HG02610 (cell line): ENCODE measurements around the gene LMTK2.
"Not testable (repeated sequence)": the region's sequence is repeated elsewhere in the genome, so short reads cannot be mapped to it uniquely, and the experiment has no call there.

Experiments
- ATAC-seq: cut with Tn5 transposase; IDR thresholded peaks from one replicate; pipeline ENCODE4 v1.9.1; 2021; ENCODE audit warnings: mild to moderate bottlenecking, moderate library complexity; ENCODE audit not compliant: unreplicated experiment

LMTK2 gene

DNA sequence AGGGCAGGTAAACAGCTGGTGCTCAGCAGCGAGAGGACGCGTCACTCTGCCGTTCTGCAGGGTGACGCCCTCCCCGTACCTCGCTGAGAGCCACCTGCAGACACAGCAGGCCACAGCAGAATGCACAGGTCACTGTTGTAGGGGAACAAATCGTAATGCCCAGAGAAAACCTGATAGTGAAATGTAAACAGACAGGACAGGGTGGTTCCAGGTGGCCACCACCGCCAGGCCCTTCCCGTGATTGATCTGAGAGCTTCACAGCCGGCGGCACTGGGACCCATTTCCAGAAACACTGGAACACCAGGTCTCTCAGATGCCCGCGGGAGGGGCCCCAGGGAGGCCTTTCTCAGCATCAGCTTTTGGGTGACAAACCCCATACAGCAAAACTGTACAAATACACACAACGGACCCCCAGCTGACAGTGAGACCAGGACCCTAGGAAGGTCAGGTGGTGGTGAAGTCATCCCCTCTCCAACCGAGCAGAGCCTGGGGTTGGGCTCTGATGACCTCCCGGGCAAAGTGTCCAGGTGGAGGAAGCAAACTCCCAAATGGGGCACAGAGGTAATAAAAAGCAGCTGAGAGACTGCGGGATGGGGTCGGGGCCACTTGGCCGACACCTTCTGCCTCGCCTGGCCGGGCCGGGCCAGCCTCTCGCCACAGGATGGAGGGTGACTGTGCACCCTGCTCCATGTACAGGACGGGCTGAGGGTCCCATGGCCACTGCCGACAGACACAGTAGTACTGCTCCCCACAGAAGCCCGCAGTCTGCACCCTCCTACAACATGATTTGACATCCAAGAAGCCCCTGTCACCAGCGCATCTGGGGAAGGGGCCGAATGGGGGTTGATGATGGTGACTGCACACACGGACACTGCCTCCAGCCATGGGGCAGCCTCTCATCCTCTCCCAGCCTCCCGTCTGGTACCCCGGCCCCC is 109.2 kb downstream of the LMTK2 start:
- no peak for ATAC-seq

DNA sequence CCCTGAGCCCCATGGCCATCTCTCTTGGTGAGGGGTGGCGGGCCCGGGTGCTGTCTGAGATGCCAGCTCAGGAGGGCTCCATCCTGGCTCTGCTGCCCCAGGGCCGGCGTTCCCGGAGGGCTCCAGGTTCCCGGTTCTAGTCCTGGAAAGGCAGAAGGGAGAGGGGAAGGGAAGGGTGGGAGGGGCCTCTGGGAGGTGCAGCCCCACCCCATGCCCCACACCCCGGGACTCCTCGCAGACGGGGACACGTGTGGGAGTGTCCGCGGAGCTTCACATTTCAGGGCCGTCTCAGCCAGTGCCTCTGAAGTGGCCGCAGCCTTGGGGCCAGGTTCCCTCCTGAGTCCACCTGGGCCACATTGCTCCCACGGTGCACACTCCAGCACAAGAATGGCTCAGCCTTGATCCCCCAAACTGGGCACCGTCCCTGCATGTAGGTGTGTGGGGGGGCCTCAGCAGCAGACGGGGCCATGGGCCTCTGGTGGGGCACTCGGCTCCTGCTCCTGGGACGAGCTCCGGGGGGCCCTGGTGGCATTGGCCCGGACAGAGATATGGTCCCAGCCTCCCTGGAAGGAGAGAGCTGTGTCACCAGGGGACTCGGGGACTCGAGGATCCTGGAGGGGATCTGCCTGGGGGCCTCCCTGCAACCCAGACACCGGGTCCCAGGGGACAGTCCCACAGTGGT is 110.4 kb downstream of the LMTK2 start:
- ATAC-seq: no peak

DNA sequence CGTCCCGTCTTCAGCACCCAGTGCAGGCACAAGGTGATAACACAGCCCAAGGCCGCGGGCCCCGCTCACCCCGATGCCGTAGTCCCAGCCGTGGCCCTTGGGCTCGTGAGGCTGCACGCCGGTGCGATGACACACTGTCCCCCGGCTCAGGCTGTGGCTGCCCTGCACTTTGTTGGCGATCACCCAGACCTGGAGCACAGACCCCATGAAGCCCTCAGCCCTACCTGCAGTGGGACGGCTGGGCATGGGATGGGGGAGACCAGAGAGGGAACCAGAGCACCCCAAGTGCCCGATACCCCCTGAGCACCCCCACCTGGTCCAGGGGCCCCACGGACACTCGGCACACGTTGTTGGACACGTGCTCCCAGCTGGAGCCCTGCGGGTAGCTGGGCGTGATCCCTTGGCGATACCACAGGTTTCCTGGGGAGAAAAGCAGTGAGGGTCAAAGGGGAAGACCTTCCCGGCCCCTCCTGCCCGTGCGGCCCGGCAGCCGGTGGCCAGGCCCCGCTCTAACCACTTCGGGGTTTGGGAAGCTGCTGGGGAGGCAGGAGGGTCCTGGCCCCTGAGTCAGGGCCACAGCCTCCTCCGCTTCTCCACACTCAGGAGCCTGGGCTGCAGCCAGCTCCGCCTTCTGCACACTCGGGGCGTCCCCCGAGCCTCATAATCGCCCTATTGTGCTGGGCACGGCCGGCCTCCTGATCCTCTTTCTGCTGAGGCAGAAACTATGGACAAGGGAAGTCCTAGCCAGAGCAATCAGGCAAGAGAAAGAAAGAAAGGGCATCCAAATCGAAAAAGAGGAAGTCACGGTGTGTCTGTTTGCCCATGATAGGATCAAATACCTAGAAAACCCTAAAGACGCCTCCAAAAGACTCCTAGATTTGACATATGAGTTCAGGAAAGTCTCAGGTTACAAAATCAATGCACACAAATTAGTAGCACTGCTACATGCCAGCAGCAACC is 111.2 kb downstream of the LMTK2 start:
- no peak for ATAC-seq

DNA sequence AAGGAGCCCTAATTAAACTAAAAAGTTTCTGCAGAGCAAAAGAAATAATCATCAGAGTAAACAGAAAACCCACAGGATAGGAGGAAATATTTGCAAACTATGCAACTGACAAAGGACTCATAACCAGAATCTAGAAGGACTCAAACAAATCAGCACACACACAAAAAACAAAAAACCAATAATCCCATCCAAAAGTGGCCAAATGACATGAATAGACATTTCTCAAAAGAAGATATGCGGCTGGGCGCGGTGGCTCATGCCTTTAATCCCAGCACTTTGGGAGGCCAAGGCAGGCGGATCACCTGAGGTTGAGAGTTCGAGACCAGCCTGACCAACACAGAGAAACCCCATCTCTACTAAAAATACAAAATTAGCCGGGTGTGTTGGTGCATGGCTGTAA is 112.7 kb downstream of the LMTK2 start:
- not testable (repeated sequence) for ATAC-seq

DNA sequence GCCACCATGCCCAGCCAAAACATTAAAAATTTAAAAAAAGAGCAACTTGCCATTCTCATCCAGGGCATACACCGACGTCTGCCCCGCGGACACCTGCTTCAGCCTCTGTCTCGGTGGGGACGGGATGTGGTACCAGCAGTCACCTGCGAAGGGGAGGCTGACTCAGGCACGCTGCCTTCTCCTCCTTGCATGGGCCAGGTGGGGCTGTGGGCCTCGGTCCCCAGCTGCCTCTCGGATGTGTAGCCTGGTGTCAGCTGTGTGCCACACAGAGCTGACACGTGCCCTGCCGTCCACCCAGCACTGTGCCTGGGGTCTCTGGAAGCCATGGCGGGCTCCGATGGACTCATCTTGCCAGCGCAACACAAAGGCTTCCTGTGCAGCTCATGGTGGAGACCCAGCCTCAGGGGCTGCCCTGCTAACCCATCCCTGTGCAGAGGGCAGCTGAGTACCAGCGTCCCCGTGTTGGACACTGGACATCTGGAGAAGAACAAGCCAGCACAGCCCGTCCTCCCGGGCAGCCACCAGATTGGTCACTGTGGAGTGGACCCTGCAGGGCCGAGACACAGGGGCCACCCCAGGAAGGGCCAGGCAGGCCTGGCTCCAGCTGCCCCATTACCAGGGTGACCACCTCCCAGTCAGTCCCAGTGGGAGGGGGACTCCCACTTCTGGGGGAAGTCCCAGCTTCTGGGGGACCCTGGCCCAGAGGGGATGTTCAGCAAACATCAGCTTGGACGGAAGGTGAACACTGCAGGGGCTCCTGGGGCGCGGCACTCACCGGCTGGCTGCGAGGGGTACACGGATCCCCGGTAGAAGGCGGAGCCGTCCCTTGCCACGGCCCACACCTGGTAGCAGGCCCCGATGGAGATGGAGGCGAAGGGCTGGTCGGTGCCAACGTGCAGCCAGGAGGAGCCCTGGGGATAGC is 115.2 kb downstream of the LMTK2 start:
- ATAC-seq: no peak

DNA sequence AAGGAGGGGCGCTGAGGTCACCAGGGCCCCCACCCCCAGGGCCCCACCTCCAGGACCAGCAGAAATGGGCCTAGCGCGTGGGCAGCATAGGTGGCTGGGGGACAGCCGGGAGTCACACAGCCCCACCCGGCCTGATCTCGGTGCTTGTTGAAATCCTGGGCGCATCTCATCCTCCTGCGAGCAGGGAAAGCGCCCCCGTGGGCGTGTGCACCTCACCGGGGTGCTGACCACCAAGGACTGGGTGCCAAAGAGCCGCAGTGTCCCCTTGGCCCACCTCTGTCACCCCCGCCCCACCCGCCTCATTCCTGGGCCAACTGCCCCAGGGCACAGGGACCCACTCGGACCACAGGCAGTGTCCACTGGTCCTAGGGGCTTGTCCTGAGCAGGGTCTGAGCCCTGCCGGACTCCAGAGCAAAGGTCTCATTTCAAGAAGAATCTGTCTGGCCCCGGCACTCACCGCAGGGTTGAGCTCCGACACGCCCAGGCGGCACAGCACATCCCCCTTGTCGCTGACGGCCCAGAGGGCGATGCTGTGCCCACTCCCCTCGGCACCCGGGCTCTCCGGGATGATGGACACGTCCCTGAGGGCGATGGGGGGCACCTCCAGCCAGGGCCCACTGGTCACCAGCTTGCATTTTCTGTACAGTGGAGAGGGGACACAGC is 116.0 kb downstream of the LMTK2 start:
- no peak for ATAC-seq

DNA sequence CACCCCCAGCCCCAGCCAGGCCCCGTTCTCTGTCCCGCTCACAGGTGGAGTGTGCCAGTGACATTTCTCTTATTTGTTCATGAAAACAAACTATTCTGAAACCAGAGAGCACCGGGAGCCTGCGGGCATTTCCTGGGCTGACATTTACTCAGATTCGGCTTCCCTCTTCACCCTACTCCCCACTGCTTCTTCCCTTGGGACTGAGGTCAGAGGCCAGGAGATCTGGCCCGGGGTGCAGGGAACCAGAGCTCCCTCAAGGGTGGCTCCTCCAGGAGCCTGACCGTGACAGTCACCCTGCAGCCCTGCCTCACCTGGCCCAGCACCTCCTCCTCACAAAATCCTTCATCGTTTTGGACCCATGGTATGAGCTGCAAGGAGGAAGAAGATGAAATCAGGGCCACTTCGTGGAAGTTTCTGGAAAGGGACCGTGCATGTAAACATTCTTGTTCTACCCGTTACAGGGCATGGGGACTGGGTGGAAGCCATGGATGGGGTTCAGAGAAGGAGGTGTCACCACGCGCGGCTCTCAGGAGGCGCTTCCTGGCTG is 116.8 kb downstream of the LMTK2 start:
- no peak for ATAC-seq

DNA sequence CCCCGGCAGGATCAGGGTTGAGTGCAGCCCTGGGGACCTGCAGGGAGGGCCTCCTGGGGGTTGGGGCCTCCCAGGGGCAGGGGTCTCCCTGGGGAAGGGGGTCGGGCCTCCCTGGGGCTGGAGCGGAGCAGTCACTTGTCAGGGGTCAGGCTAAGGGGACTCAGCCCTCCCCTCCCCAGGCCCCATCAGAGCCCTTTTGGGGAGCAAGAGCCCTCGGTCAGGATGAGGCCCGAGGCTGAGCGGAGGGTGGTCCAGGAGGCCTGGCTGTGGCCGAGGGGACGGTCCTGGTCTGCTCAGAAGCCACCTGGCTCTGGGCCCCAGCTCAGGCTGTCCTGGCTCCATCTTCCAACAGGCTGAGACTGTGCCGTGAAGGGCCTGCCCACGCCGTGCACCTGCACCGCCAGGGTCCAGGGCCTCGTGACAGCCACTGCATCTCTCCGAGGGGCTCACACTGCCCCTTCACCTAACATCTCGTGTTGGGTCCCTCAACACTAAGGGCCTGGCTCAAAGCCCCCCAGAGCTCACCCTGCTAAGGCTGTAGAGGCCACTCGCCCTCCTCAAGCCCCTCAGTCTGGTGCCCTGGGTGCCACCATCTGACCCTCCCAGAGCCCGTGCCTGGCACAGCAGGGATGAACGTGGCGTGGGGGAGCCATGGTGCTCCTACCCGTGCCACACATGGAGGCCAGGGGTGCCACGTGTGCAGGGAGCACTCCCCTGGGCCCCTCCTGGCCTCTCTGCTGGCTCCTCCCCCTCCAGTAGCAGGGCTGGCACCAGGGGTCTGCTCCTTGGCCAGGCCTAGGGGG is 117.4 kb downstream of the LMTK2 start:
- no peak for ATAC-seq

DNA sequence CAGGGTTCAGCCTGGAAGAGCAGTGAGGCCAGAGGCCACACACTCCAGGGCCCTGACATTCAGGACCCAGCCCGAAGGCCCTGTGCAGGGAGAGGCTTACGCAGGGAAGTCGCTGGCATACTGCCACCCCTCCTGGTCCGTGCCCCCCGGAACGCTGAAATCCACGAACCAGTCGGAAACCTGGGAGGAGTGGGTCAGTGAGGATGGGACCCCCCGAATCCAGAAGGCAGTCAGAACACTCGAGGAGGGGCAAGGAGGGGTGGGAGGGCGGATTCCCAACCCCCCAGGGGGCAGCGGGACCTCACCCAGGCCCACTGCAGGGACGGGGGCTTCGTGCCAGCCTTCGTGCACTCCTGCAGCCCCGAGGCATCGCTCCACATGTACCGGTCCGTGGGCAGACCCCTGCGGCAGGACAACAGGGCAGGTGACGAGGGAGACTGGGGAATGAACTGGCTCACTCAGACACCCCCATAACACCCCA is 118.1 kb downstream of the LMTK2 start:
- no peak for ATAC-seq

DNA sequence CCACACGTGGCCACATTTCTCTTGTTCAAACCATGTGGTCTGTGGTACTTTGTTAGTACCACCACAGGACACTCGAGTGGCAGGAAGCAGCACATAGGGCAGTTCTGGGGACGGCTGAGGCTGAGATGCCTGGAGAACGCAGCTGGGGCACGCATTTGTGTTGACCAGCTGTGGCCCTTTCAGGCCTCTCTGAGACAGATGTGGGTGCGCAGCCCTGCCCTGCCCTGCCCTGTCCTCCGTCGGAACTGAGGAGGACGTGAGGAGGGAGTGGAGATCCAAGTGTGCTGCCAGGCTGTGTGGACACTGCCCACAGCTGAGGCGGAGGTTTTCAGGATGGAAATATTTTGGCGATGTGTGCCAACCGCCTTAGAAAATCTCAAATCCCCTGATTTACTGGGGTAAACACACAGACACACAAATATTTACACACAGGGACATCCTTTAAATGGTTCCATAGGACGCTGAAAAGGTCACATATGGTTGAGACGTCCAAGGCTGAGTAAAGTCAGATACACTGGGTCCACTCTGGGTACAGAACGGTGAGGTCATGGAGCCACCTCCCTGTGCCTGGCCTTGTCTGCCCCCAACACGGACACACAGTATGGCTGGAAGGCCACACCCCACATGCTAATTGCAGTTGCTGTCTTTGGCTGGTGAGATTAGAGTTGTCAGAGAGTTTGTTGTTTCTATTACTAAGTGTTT is 119.4 kb downstream of the LMTK2 start:
- no peak for ATAC-seq

DNA sequence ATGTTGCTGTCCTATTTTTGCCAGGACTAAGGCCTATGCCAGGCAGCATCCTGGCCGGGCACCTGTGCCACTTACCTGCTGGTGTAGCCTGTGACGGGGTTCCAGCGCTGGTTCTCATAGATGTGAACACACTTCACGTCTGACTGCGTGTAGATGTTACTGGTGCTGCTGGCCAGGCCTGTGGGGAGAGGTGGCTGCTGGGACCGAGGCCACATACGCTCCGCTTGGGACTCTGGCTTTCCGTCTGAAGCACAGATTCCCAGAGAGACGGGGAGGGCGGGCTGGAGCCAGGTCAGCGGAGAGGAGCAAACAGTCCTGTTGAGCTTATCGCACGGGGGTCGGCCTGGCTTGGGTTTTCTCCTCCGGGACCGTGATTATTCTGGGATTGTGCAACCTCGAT is 121.3 kb downstream of the LMTK2 start:
- ATAC-seq: no peak

DNA sequence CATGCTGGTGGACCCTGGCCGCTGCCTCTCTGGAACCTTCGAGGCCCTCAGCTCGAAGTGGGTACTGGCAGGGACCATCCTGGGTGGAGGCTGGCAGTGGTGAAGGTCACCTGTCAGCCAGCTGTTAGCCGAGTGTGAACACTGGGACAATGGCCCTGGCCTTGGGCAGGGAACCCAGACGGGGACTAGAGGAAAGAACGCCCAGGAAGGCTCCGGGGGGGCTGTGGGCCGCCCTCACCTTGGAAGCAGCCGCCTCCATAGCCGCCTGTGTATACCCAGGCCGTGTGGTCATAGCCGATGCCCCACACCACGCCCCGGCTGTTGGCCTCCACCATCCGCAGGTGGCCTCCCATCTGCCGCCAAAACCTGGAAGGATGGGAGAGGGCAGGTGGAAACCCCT is 122.1 kb downstream of the LMTK2 start:
- ATAC-seq: no peak

DNA sequence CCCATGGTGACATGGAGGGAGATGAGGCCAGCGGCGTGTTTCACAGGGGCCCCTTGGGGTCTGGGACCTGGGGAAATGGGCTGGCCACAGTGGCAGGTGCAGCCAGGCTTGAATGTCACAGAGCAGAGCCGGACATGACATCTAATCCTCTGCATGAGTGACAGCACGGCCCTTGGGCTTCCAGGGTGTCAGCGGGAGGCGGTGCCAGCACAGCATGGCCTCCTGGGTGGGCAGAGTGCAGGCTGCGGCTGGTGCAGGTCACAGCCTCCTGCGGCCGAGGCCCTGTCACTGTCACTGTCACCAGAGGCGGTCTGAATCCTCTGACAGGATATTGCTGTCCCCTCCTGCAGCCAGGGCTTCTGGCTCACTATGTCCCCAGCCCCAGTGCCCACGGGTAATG is 122.8 kb downstream of the LMTK2 start:
- no peak for ATAC-seq

DNA sequence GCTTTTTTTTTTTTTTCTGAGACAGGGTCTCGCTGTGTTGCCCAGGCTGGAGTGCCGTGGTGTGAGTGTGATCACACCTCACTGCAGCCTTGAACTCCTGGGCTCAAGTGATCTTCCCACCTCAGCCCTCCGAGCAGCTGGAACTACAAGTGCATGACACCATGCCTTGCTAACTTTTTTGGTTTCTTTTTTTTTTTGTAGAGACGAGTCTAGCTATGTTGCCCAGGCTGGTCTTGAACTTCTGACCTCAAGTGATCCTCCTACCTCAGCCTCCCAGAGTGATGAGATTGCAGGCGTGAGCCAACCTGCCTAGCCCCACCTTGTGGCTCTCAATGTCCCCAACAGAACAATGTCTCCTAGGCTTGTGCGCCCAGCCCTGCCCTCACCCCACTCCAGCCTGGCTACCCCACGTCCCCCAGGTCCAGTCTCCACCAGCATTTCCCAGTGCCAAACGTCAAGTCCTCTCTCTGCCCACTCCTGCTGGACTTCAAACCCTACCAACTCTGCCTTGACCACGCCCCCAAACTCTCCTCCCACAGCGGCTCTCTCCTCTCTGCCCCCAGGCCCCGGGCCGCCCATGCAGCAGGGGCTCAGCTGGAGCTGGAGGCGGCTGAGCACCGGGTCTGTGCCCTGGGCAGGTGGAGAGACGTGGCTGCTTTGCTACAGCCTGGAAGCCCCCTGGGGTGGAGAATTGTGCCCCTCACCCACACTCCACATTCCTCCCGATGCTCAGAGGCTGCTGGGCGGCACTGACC is 123.5 kb downstream of the LMTK2 start:
- ATAC-seq: no peak

DNA sequence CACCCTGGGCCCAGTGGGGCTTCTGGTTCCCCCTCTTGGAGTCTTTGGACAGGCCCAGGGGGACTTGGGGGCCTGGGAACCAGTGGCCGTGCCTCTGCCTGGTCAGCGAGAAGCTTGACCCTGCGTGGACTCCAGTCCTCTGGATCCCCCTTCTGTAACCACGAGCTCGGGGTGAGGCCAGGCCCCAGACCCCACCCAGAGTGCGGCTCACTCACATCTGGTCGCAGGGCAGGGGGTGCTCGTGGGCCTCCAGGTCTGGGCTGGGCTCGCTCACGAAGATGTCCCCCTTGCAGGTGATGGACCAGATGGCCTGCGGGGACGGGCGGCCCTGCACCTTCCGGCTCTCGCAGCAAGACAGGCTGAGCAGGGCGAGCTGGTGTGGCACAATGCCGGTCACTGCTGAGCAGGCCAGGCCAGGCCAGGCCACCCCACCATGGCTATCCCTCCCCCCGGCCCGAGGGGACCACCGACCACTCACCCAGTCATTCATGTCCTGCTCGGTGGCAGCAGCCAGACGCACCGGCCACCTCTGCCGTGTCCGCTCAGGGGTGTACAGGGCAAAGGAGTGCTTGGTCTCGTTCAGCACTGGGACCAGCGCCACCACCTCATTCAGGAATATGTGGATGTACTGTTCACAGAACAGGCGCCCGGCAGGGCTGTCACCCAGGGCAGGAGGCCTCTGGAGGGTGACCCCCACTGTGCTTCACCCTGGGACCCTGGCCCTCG is 124.2 kb downstream of the LMTK2 start:
- no peak for ATAC-seq
